ENCODE measurements around the gene SEMA3F.
A peak's percentile ranks its signal among the peaks of the same experiment; 100 is the strongest.

The SEMA3F gene

GRCh38 chr3:50154840-50155490, at the start of gene SEMA3F:
TSS of gene SEMA3F (plus strand) at chr3:50155324. CDS start at chr3:50159623, 4,299 bp downstream.
- no peak for DNase-seq (ENCODE audit: low read depth)

- no peak for DNase-seq (ENCODE audit: low read depth)
These were observed 43.4 kb upstream of the SEMA3F start for GRCh38 chr3:50111757-50112156.

- no peak for DNase-seq (ENCODE audit: low read depth)
These were observed 42.7 kb upstream of the SEMA3F start for GRCh38 chr3:50112462-50112861.

GRCh38 chr3:50117120-50117519, 38.0 kb upstream of the SEMA3F start:
- no peak for DNase-seq (ENCODE audit: low read depth)

GRCh38 chr3:50118237-50118636, 36.9 kb upstream of the SEMA3F start:
- no peak for DNase-seq (ENCODE audit: low read depth)

- no peak for DNase-seq (ENCODE audit: low read depth)
These were observed 35.3 kb upstream of the SEMA3F start for GRCh38 chr3:50119786-50120185.

GRCh38 chr3:50120364-50121071, 34.6 kb upstream of the SEMA3F start:
- no peak for DNase-seq (ENCODE audit: low read depth)

GRCh38 chr3:50121072-50122032, 33.8 kb upstream of the SEMA3F start:
- DNase-seq (ENCODE audit: low read depth), result peak; percentile 53

- DNase-seq (ENCODE audit: low read depth), result no peak
These were observed 33.1 kb upstream of the SEMA3F start for GRCh38 chr3:50122071-50122470.

GRCh38 chr3:50122661-50123391, 32.3 kb upstream of the SEMA3F start:
- DNase-seq (ENCODE audit: low read depth), result no peak

- no peak for DNase-seq (ENCODE audit: low read depth)
These were observed 31.6 kb upstream of the SEMA3F start for GRCh38 chr3:50123394-50124051.

GRCh38 chr3:50124052-50124799, 30.9 kb upstream of the SEMA3F start:
- DNase-seq (ENCODE audit: low read depth), result no peak

- DNase-seq (ENCODE audit: low read depth), result no peak
These were observed 30.3 kb upstream of the SEMA3F start for GRCh38 chr3:50124800-50125178.

GRCh38 chr3:50125541-50126286, 29.4 kb upstream of the SEMA3F start:
- DNase-seq (ENCODE audit: low read depth), result no peak

GRCh38 chr3:50126287-50127211, 28.6 kb upstream of the SEMA3F start:
- DNase-seq (ENCODE audit: low read depth), result no peak

- DNase-seq (ENCODE audit: low read depth), result no peak
These were observed 27.9 kb upstream of the SEMA3F start for GRCh38 chr3:50127251-50127691.

- no peak for DNase-seq (ENCODE audit: low read depth)
These were observed 27.1 kb upstream of the SEMA3F start for GRCh38 chr3:50128001-50128400.

GRCh38 chr3:50130436-50130835, 24.7 kb upstream of the SEMA3F start:
- DNase-seq (ENCODE audit: low read depth), result no peak
